ENCODE data around the gene PRKCB. TPM values are rescaled to one million over a fixed set of nuclear protein-coding genes. Genes with fewer than 3 reads are reported as not detected.

PRKCB gene
- total RNA-seq, 2 donors from 2014 or later, result 2.9 to 28.6 TPM

DNA sequence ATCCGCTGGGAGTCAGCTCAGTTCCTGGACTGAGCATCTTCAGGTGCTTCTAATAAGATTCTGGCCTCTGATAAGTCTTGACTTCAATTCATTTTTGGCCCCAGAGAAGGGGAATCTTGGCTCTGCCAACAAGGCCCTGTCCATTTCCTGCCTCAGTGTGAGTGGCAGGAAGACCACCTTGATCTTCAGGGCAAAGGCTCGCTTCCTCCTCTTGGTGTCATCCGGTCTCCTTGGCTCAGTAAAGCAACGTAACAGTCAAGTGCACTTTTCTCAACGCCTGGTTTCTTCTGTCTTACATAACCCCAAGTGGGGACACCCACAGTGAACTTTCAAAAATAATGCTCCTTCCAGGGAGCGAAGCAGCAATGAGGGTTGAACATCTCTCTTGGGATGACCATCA, 169.8 kb downstream of the PRKCB start:
- DNase-seq (ENCODE audit: low spot score), result no peak
- 83% methylated on average over 6 of the region's 6 CpGs for WGBS
- no peaks in the 10 kb centered on the region for H3K4me1 ChIP-seq (replicated peaks)
- no peak overlapping the region for H3K27ac ChIP-seq
- intact Hi-C loops (cut with DNase I), result no loop called here
- TF ChIP-seq, protein P1, sequence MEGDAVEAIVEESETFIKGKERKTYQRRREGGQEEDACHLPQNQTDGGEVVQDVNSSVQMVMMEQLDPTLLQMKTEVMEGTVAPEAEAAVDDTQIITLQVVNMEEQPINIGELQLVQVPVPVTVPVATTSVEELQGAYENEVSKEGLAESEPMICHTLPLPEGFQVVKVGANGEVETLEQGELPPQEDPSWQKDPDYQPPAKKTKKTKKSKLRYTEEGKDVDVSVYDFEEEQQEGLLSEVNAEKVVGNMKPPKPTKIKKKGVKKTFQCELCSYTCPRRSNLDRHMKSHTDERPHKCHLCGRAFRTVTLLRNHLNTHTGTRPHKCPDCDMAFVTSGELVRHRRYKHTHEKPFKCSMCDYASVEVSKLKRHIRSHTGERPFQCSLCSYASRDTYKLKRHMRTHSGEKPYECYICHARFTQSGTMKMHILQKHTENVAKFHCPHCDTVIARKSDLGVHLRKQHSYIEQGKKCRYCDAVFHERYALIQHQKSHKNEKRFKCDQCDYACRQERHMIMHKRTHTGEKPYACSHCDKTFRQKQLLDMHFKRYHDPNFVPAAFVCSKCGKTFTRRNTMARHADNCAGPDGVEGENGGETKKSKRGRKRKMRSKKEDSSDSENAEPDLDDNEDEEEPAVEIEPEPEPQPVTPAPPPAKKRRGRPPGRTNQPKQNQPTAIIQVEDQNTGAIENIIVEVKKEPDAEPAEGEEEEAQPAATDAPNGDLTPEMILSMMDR (IDR thresholded peaks at IDR 0.05), result no peak
- TF ChIP-seq POLR2A (IDR thresholded peaks at IDR 0.05) (no peak), POLR2AphosphoS5 (IDR thresholded peaks at IDR 0.05) (no peak)
- no peak overlapping the region for H3K4me3 ChIP-seq
- H3K27me3 ChIP-seq (replicated peaks; ENCODE audit: insufficient read depth), result no peaks in the 10 kb centered on the region
- no peaks in the 10 kb centered on the region for H3K9me3 ChIP-seq
- no peaks in the 10 kb centered on the region for H3K36me3 ChIP-seq

DNA sequence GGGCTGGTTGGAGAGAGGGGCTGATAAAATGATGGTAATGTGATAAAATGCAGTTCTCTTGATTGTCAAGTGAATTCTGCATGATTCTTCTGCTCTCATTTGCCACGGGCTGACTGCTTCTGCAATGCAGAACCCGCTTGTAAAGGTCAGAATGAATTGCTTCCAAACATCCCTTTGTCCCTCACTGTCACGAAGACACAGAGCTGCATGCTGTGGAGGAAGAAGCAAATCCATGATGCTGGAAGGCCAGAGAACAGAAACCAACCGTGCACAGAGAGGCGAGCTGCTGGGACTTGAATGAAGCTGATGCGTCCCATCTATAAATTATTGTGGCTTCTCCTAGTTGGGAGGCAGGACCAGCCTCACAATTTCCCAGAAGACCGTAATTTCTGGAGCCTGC, 171.6 kb downstream of the PRKCB start:
- no peak for TF ChIP-seq POLR2AphosphoS5 (IDR thresholded peaks at IDR 0.05)
- TF ChIP-seq POLR2A (IDR thresholded peaks at IDR 0.05), result no peak
- TF ChIP-seq, protein P1 (IDR thresholded peaks at IDR 0.05), result no peak
- WGBS, result 75% methylated on average over 7 of the region's 7 CpGs
- H3K27ac ChIP-seq, result no peak overlapping the region
- H3K9me3 ChIP-seq, result no peaks in the 10 kb centered on the region
- no peak overlapping the region for H3K4me3 ChIP-seq
- DNase-seq (ENCODE audit: low spot score), result no peak
- H3K36me3 ChIP-seq, result no peaks in the 10 kb centered on the region
- H3K4me1 ChIP-seq (replicated peaks), result no peaks in the 10 kb centered on the region
- intact Hi-C loops (cut with DNase I), result no loop called here
- no peaks in the 10 kb centered on the region for H3K27me3 ChIP-seq (replicated peaks; ENCODE audit: insufficient read depth)

DNA sequence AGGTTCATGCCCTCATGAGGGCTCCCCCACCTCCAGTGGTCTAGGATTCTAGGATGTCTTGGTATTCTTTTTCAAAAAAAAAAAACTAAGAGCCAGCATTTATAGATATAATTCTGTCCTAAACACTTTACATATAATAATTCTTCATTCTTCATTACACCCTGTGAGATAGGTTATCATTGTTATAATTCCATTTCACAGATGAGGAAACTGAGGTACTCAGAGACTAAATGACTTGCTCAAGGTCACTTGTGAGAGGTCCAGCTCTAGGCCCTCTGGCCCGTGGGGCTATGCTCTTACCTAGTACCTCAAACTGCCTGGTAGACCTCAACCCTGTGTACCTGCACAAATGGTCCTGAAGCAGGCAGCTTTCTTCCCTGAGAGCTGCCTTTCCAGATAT, 172.2 kb downstream of the PRKCB start:
- intact Hi-C loops (cut with DNase I), result no loop called here
- DNase-seq (ENCODE audit: low spot score), result no peak
- 67% methylated on average over 1 of the region's 1 CpG for WGBS

DNA sequence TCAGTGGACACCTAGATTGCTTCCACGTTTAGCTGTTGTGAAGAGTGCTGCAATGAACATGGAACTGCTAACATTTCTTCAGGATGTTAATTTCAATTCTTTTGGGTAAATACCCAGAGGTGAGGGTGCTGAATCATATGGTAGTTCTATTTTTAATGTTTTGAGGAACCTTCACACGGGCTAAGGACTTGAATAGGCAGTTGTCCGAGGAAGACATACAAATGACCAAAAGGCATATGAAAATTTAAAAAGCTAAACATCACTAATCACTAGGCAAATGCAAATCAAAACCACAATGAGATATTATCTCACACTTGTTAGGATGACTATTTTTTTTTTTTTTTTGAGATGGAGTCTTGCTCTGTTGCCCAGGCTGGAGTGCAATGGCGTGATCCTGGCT, 173.3 kb downstream of the PRKCB start:
- Histone ChIP-seq H3K4me3 (no peak overlapping the region), H3K4me1 (replicated peaks) (no peaks in the 10 kb centered on the region), H3K9me3 (no peaks in the 10 kb centered on the region), H3K27ac (no peak overlapping the region), H3K36me3 (no peaks in the 10 kb centered on the region), H3K27me3 (replicated peaks; ENCODE audit: insufficient read depth) (no peaks in the 10 kb centered on the region)
- intact Hi-C loops (cut with DNase I), result no loop called here
- WGBS, result 79% methylated on average over 4 of the region's 4 CpGs
- TF ChIP-seq POLR2A (IDR thresholded peaks at IDR 0.05) (no peak), POLR2AphosphoS5 (IDR thresholded peaks at IDR 0.05) (no peak)
- TF ChIP-seq, protein P1 (IDR thresholded peaks at IDR 0.05), result no peak
- no peak for DNase-seq (ENCODE audit: low spot score)

More for the DNA sequence above, 172.2 kb downstream of the PRKCB start:
- no peaks in the 10 kb centered on the region for H3K4me1 ChIP-seq (replicated peaks)
- H3K36me3 ChIP-seq, result no peaks in the 10 kb centered on the region
- no peak overlapping the region for H3K4me3 ChIP-seq
- H3K9me3 ChIP-seq, result no peaks in the 10 kb centered on the region
- TF ChIP-seq, protein P1 (IDR thresholded peaks at IDR 0.05), result no peak
- TF ChIP-seq POLR2A (IDR thresholded peaks at IDR 0.05) (no peak), POLR2AphosphoS5 (IDR thresholded peaks at IDR 0.05) (no peak)
- H3K27ac ChIP-seq, result no peak overlapping the region
- H3K27me3 ChIP-seq (replicated peaks; ENCODE audit: insufficient read depth), result no peaks in the 10 kb centered on the region

DNA sequence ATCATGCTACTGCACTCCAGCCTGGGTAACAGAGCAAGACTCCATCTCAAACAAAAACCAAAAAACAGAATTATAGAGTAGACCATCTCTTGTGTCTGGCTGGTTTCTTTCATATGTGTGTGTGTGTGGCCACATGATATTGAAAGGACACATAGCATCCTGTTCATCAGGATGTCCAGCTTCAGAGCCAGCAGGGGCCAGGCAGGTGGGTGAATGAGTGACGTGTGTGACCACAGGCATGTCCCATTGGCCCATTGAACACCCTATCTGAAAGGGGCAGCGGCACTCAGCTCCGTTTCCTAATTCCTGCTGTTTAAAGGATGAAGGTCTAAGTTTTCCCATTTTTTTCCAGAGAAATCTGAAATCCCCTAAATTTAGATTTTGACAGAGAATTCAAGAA, 174.2 kb downstream of the PRKCB start:
- TF ChIP-seq POLR2A (IDR thresholded peaks at IDR 0.05) (no peak), POLR2AphosphoS5 (IDR thresholded peaks at IDR 0.05) (no peak)
- TF ChIP-seq, protein P1 (IDR thresholded peaks at IDR 0.05), result no peak
- intact Hi-C loops (cut with DNase I), result loop anchor here (2.0 kb wide), 1 partner anchor 207 kb away; no protein-coding TSS in a partner anchor
- H3K9me3 ChIP-seq, result no peaks in the 10 kb centered on the region
- 73% methylated on average over 3 of the region's 3 CpGs for WGBS
- DNase-seq (ENCODE audit: low spot score), result no peak
- no peaks in the 10 kb centered on the region for H3K27me3 ChIP-seq (replicated peaks; ENCODE audit: insufficient read depth)
- H3K27ac ChIP-seq, result no peak overlapping the region
- H3K4me3 ChIP-seq, result no peak overlapping the region
- H3K4me1 ChIP-seq (replicated peaks), result no peaks in the 10 kb centered on the region
- no peaks in the 10 kb centered on the region for H3K36me3 ChIP-seq
